Activated CD8-positive, alpha-beta memory T cell treated with anti-CD3 and anti-CD28 coated beads for 48 hours (primary cell): ENCODE measurements around the gene OGFR.

Experiments used
- DNase-seq, 3 experiments: peaks; one replicate each; pipeline ENCODE4 v3.0.0-alpha.2; 2020; ENCODE audit warnings: low read depth in 2 of 3, low spot score in 2 of 3

OGFR gene

DNA sequence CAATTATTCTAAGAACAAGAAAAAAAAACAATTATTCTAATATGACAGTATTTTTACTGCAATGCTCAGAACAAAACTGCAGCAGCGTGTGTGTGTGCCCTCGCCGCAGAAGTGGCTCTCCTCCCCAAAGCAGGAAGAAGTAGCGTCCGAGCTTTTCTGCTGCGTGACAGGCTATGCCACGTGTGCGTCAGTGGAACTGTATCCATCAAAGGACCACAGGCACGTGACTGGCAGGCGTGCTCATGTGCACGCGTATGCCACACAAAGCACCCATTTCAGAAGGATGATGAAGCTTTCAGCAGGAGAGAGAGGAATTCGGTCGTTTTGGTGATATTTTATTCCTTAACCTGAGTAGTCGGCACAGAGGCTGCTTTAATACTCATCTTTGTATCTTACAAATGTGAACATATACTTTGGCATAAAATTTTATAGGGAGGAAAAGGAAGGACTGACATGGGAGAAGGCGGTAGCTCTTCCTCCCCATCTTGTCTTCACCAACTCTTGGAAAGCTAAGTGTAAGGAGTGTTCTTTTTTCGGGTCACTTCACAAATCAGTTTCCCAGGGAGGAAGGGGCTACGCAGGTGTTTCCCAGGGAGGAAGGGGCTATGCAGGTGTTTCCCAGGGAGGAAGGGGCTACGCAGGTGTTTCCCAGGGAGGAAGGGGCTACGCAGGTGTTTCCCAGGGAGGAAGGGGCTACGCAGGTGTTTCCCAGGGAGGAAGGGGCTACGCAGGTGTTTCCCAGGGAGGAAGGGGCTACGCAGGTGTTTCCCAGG, 53.6 kb downstream of the OGFR start:
- DNase-seq: no peak

DNA sequence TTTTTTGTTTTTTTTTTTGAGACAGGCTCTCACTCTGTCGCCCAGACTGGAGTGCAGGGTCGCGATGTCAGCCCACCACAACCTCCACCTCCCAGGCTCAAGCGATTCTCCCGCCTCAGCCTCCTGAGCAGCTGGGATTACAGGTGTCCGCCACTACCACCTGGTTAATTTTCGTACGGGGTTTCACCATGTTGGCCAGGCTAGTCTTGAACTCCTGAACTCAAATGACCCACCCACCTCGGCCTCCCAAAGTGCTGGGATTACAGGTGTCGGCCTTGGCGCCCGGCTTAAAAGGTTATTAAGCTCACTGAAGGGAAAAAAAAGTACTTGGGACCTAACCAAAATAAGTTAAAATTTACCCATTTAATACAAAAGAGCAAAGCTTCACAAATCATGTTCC, 55.1 kb downstream of the OGFR start:
- DNase-seq: no peak

DNA sequence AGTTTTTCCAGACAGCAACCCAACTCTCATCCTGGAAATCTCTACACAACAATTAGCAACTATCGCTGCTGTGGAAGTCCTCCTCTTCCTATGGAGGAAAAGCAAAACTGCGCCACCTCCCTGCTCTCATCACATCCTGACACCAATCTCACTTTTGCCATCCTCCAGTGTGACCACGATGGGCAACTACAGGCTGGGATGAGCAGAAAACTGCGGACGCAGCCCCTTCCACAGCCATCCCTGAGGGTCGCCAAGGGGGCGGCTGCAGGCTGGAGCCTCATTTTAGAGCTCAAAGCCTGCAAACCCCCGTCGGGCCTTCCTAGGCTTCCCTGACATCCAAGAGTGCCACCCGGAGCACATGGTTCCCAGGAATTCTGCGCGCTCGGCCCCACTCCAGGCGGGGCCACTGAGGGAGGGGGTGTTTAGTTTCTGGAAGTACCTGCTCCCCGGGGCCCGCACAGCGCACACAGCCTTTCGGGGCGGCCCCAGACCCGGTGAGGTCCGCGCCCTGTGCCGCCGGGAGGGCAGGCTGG, 55.8 kb downstream of the OGFR start:
- DNase-seq: no peak

DNA sequence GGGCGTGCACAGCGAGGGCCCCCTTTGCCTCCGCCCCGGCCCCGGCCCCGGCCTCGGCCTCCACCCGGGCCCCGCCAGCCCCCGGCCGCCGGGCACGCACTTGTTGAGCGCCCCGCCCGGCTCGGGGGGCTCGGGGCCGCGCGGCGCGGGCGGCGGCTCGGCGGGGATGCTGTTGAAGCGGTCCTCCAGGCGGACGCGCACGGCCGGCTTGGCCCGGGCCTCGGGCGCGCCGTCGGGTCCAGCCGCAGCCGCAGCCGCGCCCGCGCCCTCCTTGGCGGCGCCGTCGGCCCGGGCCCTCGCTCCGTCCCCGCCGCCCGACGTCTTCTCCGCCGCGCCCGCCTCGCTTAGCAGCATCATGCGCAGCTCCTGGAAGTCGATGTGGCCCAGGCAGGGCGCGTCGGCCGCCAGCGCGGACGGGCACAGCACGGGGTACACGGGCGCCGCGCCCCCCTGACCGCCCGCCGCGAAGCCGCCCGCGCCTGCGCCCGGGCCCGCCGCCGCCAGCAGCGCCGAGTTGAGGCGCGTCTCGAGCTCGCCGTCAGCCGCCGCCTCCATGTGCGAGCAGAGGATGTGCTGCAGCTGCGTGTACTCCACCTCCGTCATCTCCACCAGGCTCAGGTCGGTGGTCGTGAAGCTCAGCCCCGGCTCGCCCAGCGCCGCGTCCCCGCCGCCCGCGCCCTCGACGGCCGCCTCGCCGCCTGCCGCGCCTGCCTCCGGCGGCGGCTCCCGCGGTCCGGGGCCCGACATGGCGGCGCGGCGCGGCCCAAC, 56.5 kb downstream of the OGFR start:
- DNase-seq: peak in 1 of 3 experiments; percentile 8

DNA sequence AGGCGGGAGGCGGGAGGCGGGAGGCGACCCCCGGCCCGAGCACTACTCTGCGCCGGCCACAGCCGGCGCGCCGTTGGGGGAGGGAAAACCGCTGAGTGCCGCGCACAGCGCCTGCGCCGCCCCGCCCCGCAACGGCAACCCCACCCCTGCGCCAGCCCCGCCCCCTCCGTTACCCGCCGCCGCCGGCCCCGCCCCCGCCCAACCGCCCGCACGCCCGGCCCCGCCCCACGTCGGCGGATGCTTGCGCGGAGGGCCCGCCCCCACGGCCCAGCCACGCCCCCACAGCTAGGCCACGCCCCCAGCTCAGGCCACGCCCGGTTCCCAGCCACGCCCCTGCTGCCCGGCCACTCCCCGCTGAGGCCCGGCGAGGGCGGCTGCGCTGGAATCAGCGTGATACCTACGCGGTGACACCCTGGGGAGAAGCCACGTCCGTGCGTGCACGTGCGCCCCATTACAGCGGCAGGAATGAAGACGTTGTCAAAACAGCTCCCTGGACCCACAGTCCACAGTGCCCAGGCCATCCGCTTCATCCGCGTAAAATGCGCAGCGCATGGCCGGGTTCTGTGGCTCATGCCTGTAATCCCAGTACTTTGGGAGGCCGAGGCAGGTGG, 57.2 kb downstream of the OGFR start, which contains the start of gene TCFL5:
TSS of gene TCFL5 (minus strand) at position 97 of the 611 bp plus-strand sequence. CDS start 152 bp downstream, outside the sequence.
- peak; percentile 90 to 99 (median 97) for DNase-seq
